H1 (cell line): Measurements from ENCODE around the gene SH3PXD2A. TPM values are rescaled to one million over a fixed set of nuclear protein-coding genes. Genes with fewer than 3 reads are reported as not detected.

ENCODE experiments used
- BRCA1 ChIP-seq: IDR thresholded peaks from 2 replicates; pipeline ENCODE4 v1.6.1; 2012; ENCODE audit warnings: low read depth, low read length, improper control_type of control experiment
- EGR1 ChIP-seq: IDR thresholded peaks from 2 replicates; pipeline ENCODE4 v1.6.1; 2011; ENCODE audit warnings: low read depth, low read length, borderline replicate concordance
- RAD21 ChIP-seq, 2 experiments: IDR thresholded peaks in 1 of 2; conservative IDR thresholded peaks in 1 of 2; 2 replicates each; pipeline ENCODE4 v1.6.1; 2011; ENCODE audit warnings: low read depth in 2 of 2, low read length in 2 of 2, improper control_type of control experiment in 1 of 2, inconsistent platforms in 1 of 2, mild to moderate bottlenecking in 1 of 2, moderate library complexity in 1 of 2
- SIRT6 ChIP-seq: IDR thresholded peaks from one replicate; pipeline ENCODE4 v1.7.1; 2012; ENCODE audit warnings: low read length, inconsistent platforms
- TBP ChIP-seq: IDR thresholded peaks from 2 replicates; pipeline ENCODE4 v1.6.1; 2011; ENCODE audit warnings: low read depth, low read length, improper control_type of control experiment
- polyA plus RNA-seq, 7 experiments: library from polyadenylated mRNA; depleted of rRNA in 3 of 7; stranded (reverse) in 5 of 7; unstranded in 2 of 7; fragments of >200 nt in 5 of 7; fragments of 200-250 nt in 2 of 7; gene quantifications; 1 replicate in 5 of 7; 2 replicates in 1 of 7; 4 replicates in 1 of 7; pipeline versions ENCODE4 v1.2.1 to v1.2.3, GENCODE V29; 2011 to 2013; ENCODE audit warnings: missing spikeins in 2 of 7, mixed read lengths in 2 of 7
- total RNA-seq: library from RNA; stranded (reverse); fragmentation: NEBNext Ultra II Directional; extraction: Animal tissue kit (Norgen Biotek cat#: 25700); gene quantifications from 2 replicates; pipeline ENCODE4 v1.2.1, GENCODE V29; 2021

SH3PXD2A gene
- total and polyA plus RNA-seq, 2 of the 8 experiments (the other 6 are each of a cell fraction or from before 2014, with no cell fraction given): 5.4 to 16.3 TPM

- TF ChIP-seq EGR1 (no peak), BRCA1 (no peak), RAD21 (IDR thresholded peaks at IDR 0.05 in 1 of 2, conservative IDR thresholded peaks at IDR 0.05 in 1 of 2; ENCODE audit: low read depth in 2 of 2, low read length in 2 of 2) (no peak; a peak in 1 of 4 replicates), SIRT6 (no peak), TBP (no peak)
Measured at GRCh38 chr10:103619424-103620351, 235.7 kb downstream of the SH3PXD2A start (continued).
